ENCODE results near the gene DCST1. TPM values are rescaled to one million over a fixed set of nuclear protein-coding genes. Genes with fewer than 3 reads are reported as not detected.

Gene DCST1
- total RNA-seq, 1 experiment from 2014 or later: 0.15 TPM

DNA sequence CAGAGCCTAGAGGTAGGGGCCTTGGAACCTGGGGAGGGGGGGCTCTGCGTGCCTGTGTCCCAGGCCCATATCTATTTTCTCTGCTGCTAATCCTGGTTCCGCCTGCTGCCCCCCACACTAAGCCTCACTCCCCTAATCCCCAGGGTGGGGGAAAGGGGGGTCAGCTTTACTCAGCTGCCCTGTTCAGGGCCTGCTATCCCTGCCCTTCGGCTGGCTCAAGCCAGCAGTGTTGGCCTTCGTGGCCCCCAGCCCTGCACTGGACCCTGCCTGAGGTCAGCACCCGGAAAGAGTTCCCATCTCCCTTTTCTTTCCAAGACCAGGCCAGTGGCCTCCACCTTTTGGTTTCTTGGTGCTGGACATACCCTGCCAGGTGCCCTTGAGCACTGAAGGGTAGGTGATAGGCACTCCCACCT, 22.6 kb upstream of the DCST1 start:
- Mint-ChIP-seq H3K27ac (peak overlapping the region; percentile 47), H3K4me1 (peaks cover 51% of the 10 kb centered on the region), H3K4me3 (no peak overlapping the region), H3K27me3 (ENCODE audit: low read depth) (no peaks in the 10 kb centered on the region), H3K9me3 (no peaks in the 10 kb centered on the region), H3K36me3 (peaks cover 7% of the 10 kb centered on the region; the same call in 1 of the 2 replicates)
- POLR2A ChIA-PET: no interaction called here
- CTCF ChIA-PET: interaction anchor here (1.1 to 3.5 kb wide), 4 partner anchors 12 to 51 kb away, joined by 8 to 34 read pairs (median 22); partner anchors contain the start of gene ADAM15
- TF ChIP-seq, protein P1, sequence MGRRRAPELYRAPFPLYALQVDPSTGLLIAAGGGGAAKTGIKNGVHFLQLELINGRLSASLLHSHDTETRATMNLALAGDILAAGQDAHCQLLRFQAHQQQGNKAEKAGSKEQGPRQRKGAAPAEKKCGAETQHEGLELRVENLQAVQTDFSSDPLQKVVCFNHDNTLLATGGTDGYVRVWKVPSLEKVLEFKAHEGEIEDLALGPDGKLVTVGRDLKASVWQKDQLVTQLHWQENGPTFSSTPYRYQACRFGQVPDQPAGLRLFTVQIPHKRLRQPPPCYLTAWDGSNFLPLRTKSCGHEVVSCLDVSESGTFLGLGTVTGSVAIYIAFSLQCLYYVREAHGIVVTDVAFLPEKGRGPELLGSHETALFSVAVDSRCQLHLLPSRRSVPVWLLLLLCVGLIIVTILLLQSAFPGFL (CRISPR knock-in tag; IDR thresholded peaks at IDR 0.05; ENCODE audit: borderline replicate concordance): no peak
- TF ChIP-seq ZNF138 (CRISPR knock-in tag; conservative IDR thresholded peaks at IDR 0.05): no peak
- TF ChIP-seq GABPB1 (CRISPR knock-in tag; IDR thresholded peaks at IDR 0.05): no peak
- no peak for TF ChIP-seq SMAD3 (CRISPR knock-in tag; IDR thresholded peaks at IDR 0.05; ENCODE audit: borderline replicate concordance)
- no peak for TF ChIP-seq JAZF1 (CRISPR knock-in tag; IDR thresholded peaks at IDR 0.05)
- TF ChIP-seq, protein P2, sequence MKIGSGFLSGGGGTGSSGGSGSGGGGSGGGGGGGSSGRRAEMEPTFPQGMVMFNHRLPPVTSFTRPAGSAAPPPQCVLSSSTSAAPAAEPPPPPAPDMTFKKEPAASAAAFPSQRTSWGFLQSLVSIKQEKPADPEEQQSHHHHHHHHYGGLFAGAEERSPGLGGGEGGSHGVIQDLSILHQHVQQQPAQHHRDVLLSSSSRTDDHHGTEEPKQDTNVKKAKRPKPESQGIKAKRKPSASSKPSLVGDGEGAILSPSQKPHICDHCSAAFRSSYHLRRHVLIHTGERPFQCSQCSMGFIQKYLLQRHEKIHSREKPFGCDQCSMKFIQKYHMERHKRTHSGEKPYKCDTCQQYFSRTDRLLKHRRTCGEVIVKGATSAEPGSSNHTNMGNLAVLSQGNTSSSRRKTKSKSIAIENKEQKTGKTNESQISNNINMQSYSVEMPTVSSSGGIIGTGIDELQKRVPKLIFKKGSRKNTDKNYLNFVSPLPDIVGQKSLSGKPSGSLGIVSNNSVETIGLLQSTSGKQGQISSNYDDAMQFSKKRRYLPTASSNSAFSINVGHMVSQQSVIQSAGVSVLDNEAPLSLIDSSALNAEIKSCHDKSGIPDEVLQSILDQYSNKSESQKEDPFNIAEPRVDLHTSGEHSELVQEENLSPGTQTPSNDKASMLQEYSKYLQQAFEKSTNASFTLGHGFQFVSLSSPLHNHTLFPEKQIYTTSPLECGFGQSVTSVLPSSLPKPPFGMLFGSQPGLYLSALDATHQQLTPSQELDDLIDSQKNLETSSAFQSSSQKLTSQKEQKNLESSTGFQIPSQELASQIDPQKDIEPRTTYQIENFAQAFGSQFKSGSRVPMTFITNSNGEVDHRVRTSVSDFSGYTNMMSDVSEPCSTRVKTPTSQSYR (CRISPR knock-in tag; IDR thresholded peaks at IDR 0.05): no peak
- TF ChIP-seq CREM (CRISPR knock-in tag; IDR thresholded peaks at IDR 0.05): no peak
- TF ChIP-seq, protein P3, sequence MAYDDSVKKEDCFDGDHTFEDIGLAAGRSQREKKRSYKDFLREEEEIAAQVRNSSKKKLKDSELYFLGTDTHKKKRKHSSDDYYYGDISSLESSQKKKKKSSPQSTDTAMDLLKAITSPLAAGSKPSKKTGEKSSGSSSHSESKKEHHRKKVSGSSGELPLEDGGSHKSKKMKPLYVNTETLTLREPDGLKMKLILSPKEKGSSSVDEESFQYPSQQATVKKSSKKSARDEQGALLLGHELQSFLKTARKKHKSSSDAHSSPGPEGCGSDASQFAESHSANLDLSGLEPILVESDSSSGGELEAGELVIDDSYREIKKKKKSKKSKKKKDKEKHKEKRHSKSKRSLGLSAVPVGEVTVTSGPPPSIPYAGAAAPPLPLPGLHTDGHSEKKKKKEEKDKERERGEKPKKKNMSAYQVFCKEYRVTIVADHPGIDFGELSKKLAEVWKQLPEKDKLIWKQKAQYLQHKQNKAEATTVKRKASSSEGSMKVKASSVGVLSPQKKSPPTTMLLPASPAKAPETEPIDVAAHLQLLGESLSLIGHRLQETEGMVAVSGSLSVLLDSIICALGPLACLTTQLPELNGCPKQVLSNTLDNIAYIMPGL (CRISPR knock-in tag; IDR thresholded peaks at IDR 0.05): no peak
- TF ChIP-seq, protein P4, sequence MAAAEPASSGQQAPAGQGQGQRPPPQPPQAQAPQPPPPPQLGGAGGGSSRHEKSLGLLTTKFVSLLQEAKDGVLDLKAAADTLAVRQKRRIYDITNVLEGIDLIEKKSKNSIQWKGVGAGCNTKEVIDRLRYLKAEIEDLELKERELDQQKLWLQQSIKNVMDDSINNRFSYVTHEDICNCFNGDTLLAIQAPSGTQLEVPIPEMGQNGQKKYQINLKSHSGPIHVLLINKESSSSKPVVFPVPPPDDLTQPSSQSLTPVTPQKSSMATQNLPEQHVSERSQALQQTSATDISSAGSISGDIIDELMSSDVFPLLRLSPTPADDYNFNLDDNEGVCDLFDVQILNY (CRISPR knock-in tag; IDR thresholded peaks at IDR 0.05): no peak
- TF ChIP-seq, protein P5, sequence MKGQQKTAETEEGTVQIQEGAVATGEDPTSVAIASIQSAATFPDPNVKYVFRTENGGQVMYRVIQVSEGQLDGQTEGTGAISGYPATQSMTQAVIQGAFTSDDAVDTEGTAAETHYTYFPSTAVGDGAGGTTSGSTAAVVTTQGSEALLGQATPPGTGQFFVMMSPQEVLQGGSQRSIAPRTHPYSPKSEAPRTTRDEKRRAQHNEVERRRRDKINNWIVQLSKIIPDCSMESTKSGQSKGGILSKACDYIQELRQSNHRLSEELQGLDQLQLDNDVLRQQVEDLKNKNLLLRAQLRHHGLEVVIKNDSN (CRISPR knock-in tag; IDR thresholded peaks at IDR 0.05): no peak
- TF ChIP-seq, protein P6, sequence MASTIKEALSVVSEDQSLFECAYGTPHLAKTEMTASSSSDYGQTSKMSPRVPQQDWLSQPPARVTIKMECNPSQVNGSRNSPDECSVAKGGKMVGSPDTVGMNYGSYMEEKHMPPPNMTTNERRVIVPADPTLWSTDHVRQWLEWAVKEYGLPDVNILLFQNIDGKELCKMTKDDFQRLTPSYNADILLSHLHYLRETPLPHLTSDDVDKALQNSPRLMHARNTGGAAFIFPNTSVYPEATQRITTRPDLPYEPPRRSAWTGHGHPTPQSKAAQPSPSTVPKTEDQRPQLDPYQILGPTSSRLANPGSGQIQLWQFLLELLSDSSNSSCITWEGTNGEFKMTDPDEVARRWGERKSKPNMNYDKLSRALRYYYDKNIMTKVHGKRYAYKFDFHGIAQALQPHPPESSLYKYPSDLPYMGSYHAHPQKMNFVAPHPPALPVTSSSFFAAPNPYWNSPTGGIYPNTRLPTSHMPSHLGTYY (CRISPR knock-in tag; IDR thresholded peaks at IDR 0.05): no peak
- no peak for ATAC-seq
- DNase-seq (ENCODE audit: low spot score): no peak

DNA sequence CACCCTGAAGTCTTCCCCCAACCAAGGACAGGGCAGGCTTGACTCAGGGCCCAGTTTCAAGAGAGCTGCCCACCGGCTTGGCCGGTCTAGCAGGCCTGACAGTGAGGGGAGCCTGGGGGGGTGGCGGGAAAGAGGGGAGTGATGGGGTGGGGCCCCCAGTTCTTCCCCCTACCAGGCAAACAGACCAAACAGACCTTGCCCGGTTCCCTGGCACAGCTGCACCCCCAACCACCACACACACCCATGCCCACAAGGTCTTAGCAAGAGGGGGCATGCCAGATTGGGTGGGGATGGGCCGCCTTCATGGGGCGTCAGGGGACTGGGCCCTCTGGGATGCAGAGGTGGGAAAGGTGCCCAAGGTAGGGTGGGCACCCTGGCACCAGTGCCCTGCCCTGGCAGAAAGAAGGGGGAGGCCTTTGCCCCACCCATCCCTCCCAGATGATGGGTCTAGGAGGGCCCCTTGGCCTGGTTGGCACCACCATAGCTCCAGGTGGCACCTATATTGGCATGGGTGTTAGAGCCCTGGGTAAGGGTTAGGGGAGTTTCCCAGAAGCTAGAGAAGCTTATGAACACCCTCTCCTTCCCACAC, 22.1 kb upstream of the DCST1 start:
- peak overlapping the region; percentile 47; the same call in 1 of the 2 replicates for H3K27ac Mint-ChIP-seq
- ATAC-seq (no peak), DNase-seq (ENCODE audit: low spot score) (no peak)
- H3K36me3 Mint-ChIP-seq: peaks cover 8% of the 10 kb centered on the region; the same call in 1 of the 2 replicates
- POLR2A ChIA-PET: interaction anchor here (1.0 to 1.5 kb wide), 4 partner anchors 18 to 59 kb away, joined by 4 to 6 read pairs (median 4); partner anchors contain the start of genes LENEP and SHC1
- no peak overlapping the region for H3K4me3 Mint-ChIP-seq
- CTCF ChIA-PET: interaction anchor here (1.1 to 6.8 kb wide), 17 partner anchors 8 to 182 kb away, joined by 3 to 73 read pairs (median 9); partner anchors contain the start of genes ADAM15, EFNA4, KRTCAP2 and LENEP
- H3K4me1 Mint-ChIP-seq: peaks cover 48% of the 10 kb centered on the region
- H3K27me3 Mint-ChIP-seq (ENCODE audit: low read depth): no peaks in the 10 kb centered on the region
- TF ChIP-seq GABPB1 (CRISPR knock-in tag; IDR thresholded peaks at IDR 0.05): no peak
- TF ChIP-seq, protein P3 (CRISPR knock-in tag; IDR thresholded peaks at IDR 0.05): 0 out of 2 replicates have a peak, but pooled peaks have one; percentile 17
- TF ChIP-seq, protein P7, sequence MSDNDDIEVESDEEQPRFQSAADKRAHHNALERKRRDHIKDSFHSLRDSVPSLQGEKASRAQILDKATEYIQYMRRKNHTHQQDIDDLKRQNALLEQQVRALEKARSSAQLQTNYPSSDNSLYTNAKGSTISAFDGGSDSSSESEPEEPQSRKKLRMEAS (CRISPR knock-in tag; IDR thresholded peaks at IDR 0.05): no peak
- TF ChIP-seq FOXP1 (CRISPR knock-in tag; IDR thresholded peaks at IDR 0.05; ENCODE audit: borderline replicate concordance): no peak
- TF ChIP-seq, protein P8, sequence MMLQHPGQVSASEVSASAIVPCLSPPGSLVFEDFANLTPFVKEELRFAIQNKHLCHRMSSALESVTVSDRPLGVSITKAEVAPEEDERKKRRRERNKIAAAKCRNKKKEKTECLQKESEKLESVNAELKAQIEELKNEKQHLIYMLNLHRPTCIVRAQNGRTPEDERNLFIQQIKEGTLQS (CRISPR knock-in tag; conservative IDR thresholded peaks at IDR 0.05): no peak
- no peak for TF ChIP-seq KAT7 (CRISPR knock-in tag; IDR thresholded peaks at IDR 0.05; ENCODE audit: borderline replicate concordance)
- H3K9me3 Mint-ChIP-seq: no peaks in the 10 kb centered on the region
